Keratinocyte (primary cell): ENCODE results near the gene SULT1A3. TPM values are rescaled to one million over a fixed set of nuclear protein-coding genes. Genes with fewer than 3 reads are reported as not detected.
A peak's percentile ranks its signal among the peaks of the same experiment; 100 is the strongest.
"Not testable (repeated sequence)": the region's sequence is repeated elsewhere in the genome, so short reads cannot be mapped to it uniquely, and the experiment has no call there.

ENCODE experiments used
- DNase-seq: peaks from one replicate; pipeline ENCODE4 v3.0.0-alpha.2; 2011; ENCODE audit warnings: low read depth, missing footprints, low spot score
- FAIRE-seq: peaks from 2 replicates; lab custom pipeline; 2011; peaks lifted over from hg19 to GRCh38; lab: Jason Lieb, UNC
- H2AFZ ChIP-seq: 2 replicates; pipeline ENCODE4 v1.6.0; 2012; ENCODE audit warnings: low read length, control low read depth, inconsistent platforms; ENCODE audit not compliant: control insufficient read depth
- H3K27ac ChIP-seq: 2 replicates; pipeline ENCODE4 v1.5.1; 2011; ENCODE audit warnings: low read length; ENCODE audit not compliant: control insufficient read depth, insufficient read depth
- H3K27me3 ChIP-seq: 3 replicates; pipeline ENCODE4 v1.6.0; 2011; ENCODE audit warnings: low read length; ENCODE audit not compliant: control insufficient read depth, insufficient read depth; ENCODE audit errors: extremely low read depth
- H3K36me3 ChIP-seq, 2 experiments: 2 replicates in 1 of 2; 3 replicates in 1 of 2; pipeline ENCODE4 v1.5.1; 2011; ENCODE audit warnings: low read length in 2 of 2, mild to moderate bottlenecking in 1 of 2; ENCODE audit not compliant: control insufficient read depth in 2 of 2, insufficient read depth in 2 of 2; ENCODE audit errors: extremely low read depth in 1 of 2
- H3K4me1 ChIP-seq: 3 replicates; pipeline ENCODE4 v1.5.1; 2011; ENCODE audit warnings: low read length; ENCODE audit not compliant: control insufficient read depth, insufficient read depth; ENCODE audit errors: extremely low read depth
- H3K4me2 ChIP-seq: 3 replicates; pipeline ENCODE4 v1.6.0; 2011; ENCODE audit warnings: low read depth, low read length; ENCODE audit not compliant: control insufficient read depth, insufficient read depth; ENCODE audit errors: extremely low read depth
- H3K4me3 ChIP-seq, 3 experiments: fragments of 200-600 bp in 1 of 3; sonication (generic) in 1 of 3; 2 replicates in 2 of 3; 3 replicates in 1 of 3; pipeline ENCODE4 v1.5.1; 2011 to 2016; ENCODE audit warnings: low read length in 3 of 3, mild to moderate bottlenecking in 3 of 3, control low read depth in 2 of 3, inconsistent platforms in 1 of 3, low read depth in 1 of 3, mixed read lengths in 1 of 3, mixed run types in 1 of 3, moderate library complexity in 1 of 3; ENCODE audit not compliant: control insufficient read depth in 2 of 3, insufficient read depth in 2 of 3; ENCODE audit errors: extremely low read depth in 1 of 3
- H3K79me2 ChIP-seq: 2 replicates; pipeline ENCODE4 v1.6.0; 2012; ENCODE audit warnings: low read length; ENCODE audit not compliant: control insufficient read depth, insufficient read depth
- H3K9ac ChIP-seq: 3 replicates; pipeline ENCODE4 v1.6.0; 2011; ENCODE audit warnings: low read length; ENCODE audit not compliant: control insufficient read depth, insufficient read depth; ENCODE audit errors: extremely low read depth
- H3K9me1 ChIP-seq: 3 replicates; pipeline ENCODE4 v1.6.0; 2011; ENCODE audit warnings: low read length; ENCODE audit not compliant: control insufficient read depth, insufficient read depth; ENCODE audit errors: extremely low read depth
- H3K9me3 ChIP-seq: 2 replicates; pipeline ENCODE4 v1.5.1; 2012; ENCODE audit warnings: low read depth, low read length; ENCODE audit not compliant: control insufficient read depth
- H4K20me1 ChIP-seq: 3 replicates; pipeline ENCODE4 v1.6.0; 2011; ENCODE audit warnings: low read length; ENCODE audit not compliant: control insufficient read depth, insufficient read depth; ENCODE audit errors: extremely low read depth
- CTCF ChIP-seq, 3 experiments: IDR thresholded peaks in 1 of 3; conservative IDR thresholded peaks in 1 of 3; optimal IDR thresholded peaks in 1 of 3; 2 replicates in 2 of 3; 3 replicates in 1 of 3; pipeline versions ENCODE3 to v1.5.1; 2011; ENCODE audit warnings: low read length in 3 of 3, mild to moderate bottlenecking in 3 of 3, moderate library complexity in 2 of 3, control low read depth in 1 of 3, inconsistent platforms in 1 of 3; ENCODE audit not compliant: insufficient read depth in 2 of 3; ENCODE audit errors: extremely low read depth in 1 of 3
- EZH2 ChIP-seq: IDR thresholded peaks from one replicate; pipeline ENCODE4 v1.6.1; 2012; ENCODE audit warnings: inconsistent platforms, mild to moderate bottlenecking, low read length, moderate library complexity
- dilution Hi-C: fragments of 300-500 bp; cut with MboI; formaldehyde crosslinking; loops from one replicate; pipeline ENCODE4 v1.7.0; 2020; ENCODE audit warnings: low sequenced_read_pairs; ENCODE audit not compliant: extremely low pct_ligation_motif_present
- polyA plus RNA-seq, 5 experiments: library from polyadenylated mRNA; depleted of rRNA in 3 of 5; stranded (reverse) in 3 of 5; stranded (forward) in 1 of 5; unstranded in 1 of 5; fragments of >200 nt; gene quantifications; 1 replicate in 1 of 5; 2 replicates in 3 of 5; 3 replicates in 1 of 5; pipeline versions ENCODE4 v1.2.1 to v1.2.3, GENCODE V29; 2011 to 2012; ENCODE audit warnings: missing spikeins in 2 of 5, low read depth in 1 of 5, low replicate concordance in 1 of 5

The SULT1A3 gene
- polyA plus RNA-seq, 1 donor (not counting 4 experiments of a cell fraction or from before 2014, with no cell fraction given), result 8.0 TPM

- dilution Hi-C loops, result no loop called here
- no peaks in the 10 kb centered on the region for H3K9me1 ChIP-seq
- no peak for TF ChIP-seq EZH2
- TF ChIP-seq CTCF (optimal IDR thresholded peaks at IDR 0.05 in 1 of 3, IDR thresholded peaks at IDR 0.05 in 1 of 3, conservative IDR thresholded peaks at IDR 0.05 in 1 of 3; ENCODE audit: extremely low read depth in 1 of 3, insufficient read depth in 2 of 3, low read length in 3 of 3), result no peak
- no peak overlapping the region for H3K4me2 ChIP-seq
- no peak overlapping the region for H3K9ac ChIP-seq
- no peak for DNase-seq
- no peaks in the 10 kb centered on the region for H3K79me2 ChIP-seq
- no peaks in the 10 kb centered on the region for H3K36me3 ChIP-seq
- no peaks in the 10 kb centered on the region for H3K9me3 ChIP-seq
- no peaks in the 10 kb centered on the region for H4K20me1 ChIP-seq
- no peak for FAIRE-seq
- H3K27me3 ChIP-seq, result no peaks in the 10 kb centered on the region
- H2AFZ ChIP-seq, result no peak overlapping the region
- no peak overlapping the region for H3K27ac ChIP-seq
- no peaks in the 10 kb centered on the region for H3K4me1 ChIP-seq
- no peak overlapping the region for H3K4me3 ChIP-seq
Measured at GRCh38 chr16:30187971-30188561, 11.0 kb upstream of the SULT1A3 start.

DNA sequence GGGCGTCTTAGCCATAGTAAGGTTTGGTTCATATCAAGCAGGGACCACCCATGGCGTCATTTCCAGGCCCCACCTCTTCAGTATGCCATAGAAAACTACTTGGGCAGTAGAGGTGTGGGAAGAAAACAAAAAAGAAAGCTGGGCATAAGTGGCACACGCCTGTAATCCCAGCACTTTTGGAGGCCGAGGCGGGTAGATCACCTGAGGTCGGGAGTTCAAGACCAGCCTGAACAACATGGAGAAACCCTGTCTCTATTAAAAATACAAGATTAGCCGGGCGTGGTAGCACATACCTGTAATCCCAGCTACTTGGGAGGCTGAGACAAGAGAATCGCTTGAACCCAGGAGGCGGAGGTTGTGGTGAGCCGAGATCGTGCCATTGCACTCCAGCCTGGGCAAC is 7.9 kb upstream of the SULT1A3 start:
- H3K27ac ChIP-seq, H3K79me2 ChIP-seq, H3K9me3 ChIP-seq, H3K9ac ChIP-seq, H3K4me2 ChIP-seq, H3K27me3 ChIP-seq, FAIRE-seq, H4K20me1 ChIP-seq, H3K9me1 ChIP-seq, dilution Hi-C loops, H3K4me3 ChIP-seq, DNase-seq, H3K4me1 ChIP-seq, H2AFZ ChIP-seq, H3K36me3 ChIP-seq: not testable (repeated sequence)

- H3K36me3 ChIP-seq, H3K4me2 ChIP-seq, H3K9me3 ChIP-seq, dilution Hi-C loops, DNase-seq, H4K20me1 ChIP-seq, H3K4me3 ChIP-seq, H3K9me1 ChIP-seq, H2AFZ ChIP-seq, H3K27me3 ChIP-seq, FAIRE-seq, H3K4me1 ChIP-seq, H3K79me2 ChIP-seq, H3K9ac ChIP-seq, H3K27ac ChIP-seq: not testable (repeated sequence)
Measured at GRCh38 chr16:30193098-30193497, 6.0 kb upstream of the SULT1A3 start.

GRCh38 chr16:30193615-30194014 is 5.4 kb upstream of the SULT1A3 start, which contains the start of the genes BOLA2B and SLX1A:
Gene BOLA2B, minus strand, starts transcription at chr16:30193666. Its CDS starts 71 bp downstream, at chr16:30193595.
Gene SLX1A, plus strand, starts transcription at chr16:30193875. Its CDS starts 210 bp downstream, at chr16:30194085.
- H3K27ac ChIP-seq, H3K4me1 ChIP-seq, H3K36me3 ChIP-seq, H3K9me1 ChIP-seq, H3K27me3 ChIP-seq, dilution Hi-C loops, H3K79me2 ChIP-seq, DNase-seq, H3K9me3 ChIP-seq, H3K9ac ChIP-seq, H4K20me1 ChIP-seq, H2AFZ ChIP-seq: not testable (repeated sequence)
- peak; percentile 93 for FAIRE-seq
- Histone ChIP-seq H3K4me2 (peak within 1 kb of the TSS; percentile 56), H3K4me3 (peak within 1 kb of the TSS in 1 of 3 experiments; percentile 39)
